ENCODE data around the gene TNFSF18.

The TNFSF18 gene

DNA sequence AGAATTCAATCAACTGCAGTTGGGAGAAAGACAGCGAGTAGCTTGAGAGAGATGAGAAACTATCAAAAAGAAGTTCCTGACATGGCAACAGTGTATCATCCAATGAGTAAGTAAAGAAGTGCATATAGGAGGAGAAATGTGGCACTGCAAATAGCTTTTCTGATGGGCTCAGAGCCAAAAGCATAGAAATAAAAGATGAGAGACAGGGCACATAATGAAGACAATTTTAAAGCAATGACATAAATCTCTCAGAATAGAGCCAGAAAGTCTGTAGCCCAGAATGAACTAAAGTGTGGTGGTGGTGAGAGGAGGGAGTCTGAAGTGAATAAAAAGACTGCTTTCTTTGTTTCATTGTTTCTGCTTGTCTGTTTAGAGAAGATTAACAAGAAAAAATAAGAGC lies 34.3 kb downstream of the TNFSF18 start:
- no peak for DNase-seq (ENCODE audit: low spot score)
- H3K4me3 ChIP-seq, result no peak overlapping the region
- H3K27ac ChIP-seq, result no peak overlapping the region
- TF ChIP-seq, protein P1, sequence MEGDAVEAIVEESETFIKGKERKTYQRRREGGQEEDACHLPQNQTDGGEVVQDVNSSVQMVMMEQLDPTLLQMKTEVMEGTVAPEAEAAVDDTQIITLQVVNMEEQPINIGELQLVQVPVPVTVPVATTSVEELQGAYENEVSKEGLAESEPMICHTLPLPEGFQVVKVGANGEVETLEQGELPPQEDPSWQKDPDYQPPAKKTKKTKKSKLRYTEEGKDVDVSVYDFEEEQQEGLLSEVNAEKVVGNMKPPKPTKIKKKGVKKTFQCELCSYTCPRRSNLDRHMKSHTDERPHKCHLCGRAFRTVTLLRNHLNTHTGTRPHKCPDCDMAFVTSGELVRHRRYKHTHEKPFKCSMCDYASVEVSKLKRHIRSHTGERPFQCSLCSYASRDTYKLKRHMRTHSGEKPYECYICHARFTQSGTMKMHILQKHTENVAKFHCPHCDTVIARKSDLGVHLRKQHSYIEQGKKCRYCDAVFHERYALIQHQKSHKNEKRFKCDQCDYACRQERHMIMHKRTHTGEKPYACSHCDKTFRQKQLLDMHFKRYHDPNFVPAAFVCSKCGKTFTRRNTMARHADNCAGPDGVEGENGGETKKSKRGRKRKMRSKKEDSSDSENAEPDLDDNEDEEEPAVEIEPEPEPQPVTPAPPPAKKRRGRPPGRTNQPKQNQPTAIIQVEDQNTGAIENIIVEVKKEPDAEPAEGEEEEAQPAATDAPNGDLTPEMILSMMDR (IDR thresholded peaks at IDR 0.05), result no peak

DNA sequence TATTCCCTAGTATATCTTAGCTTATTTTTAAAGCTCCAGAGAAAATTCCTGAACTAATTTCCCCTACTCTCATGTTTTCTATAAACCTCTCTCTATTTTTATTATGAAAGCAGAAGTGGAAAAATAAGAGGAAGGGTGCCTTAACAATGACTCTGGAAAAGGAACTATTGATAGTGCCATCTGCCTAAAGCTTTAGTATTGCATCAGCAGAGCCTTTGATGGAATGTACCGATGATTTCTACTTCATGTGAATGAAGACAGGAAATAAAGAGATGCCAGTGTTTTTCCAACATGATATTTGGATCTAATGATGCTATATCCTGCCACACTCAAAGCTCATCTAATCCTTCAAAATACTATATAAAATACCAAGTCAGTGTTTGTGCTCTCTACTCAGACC lies 35.1 kb downstream of the TNFSF18 start:
- Histone ChIP-seq H3K4me3 (no peak overlapping the region), H3K27ac (no peak overlapping the region)
- TF ChIP-seq, protein P1 (IDR thresholded peaks at IDR 0.05), result no peak
- no peak for DNase-seq (ENCODE audit: low spot score)

DNA sequence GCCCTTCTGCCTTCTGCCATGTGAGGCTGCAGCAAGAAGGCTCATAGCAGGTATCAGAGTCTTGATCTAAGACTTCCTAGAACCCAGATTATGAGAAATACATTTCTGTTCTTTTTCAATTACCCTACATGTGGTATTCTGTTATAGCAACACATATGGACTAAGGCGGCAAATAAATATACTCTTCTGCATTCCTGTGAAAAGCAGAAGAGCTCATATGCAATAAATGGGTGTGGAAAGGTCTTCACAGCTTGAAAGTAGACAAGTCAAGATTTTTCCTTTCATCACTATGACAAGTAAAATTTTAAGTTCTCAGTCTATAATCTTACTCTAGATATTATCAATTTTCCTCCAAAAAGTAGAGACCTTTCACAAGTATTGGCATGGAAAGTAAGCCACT lies 36.6 kb downstream of the TNFSF18 start:
- DNase-seq (ENCODE audit: low spot score), result no peak
- TF ChIP-seq, protein P1 (IDR thresholded peaks at IDR 0.05), result no peak
- no peak overlapping the region for H3K4me3 ChIP-seq
- no peak overlapping the region for H3K27ac ChIP-seq

DNA sequence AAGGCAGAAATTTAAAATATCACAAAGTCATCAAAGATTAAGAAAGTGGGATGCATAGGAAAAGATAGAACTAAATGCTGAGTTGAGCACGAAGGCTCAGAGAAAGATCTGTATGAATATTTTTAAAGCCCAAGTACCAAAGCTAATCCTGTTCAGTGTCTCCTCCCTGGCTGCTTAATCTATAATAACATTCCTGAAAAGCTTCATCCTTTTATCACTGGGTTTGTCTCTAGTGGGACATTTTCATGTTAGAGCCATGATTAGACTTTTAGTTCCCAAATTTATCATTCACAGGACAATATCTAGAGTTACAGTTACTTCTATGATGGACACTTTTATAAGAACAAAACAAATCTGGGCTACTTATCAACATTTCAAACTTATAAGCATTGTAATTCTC lies 38.6 kb downstream of the TNFSF18 start:
- TF ChIP-seq, protein P1 (IDR thresholded peaks at IDR 0.05), result no peak
- Histone ChIP-seq H3K4me3 (no peak overlapping the region), H3K27ac (no peak overlapping the region)
- no peak for DNase-seq (ENCODE audit: low spot score)

DNA sequence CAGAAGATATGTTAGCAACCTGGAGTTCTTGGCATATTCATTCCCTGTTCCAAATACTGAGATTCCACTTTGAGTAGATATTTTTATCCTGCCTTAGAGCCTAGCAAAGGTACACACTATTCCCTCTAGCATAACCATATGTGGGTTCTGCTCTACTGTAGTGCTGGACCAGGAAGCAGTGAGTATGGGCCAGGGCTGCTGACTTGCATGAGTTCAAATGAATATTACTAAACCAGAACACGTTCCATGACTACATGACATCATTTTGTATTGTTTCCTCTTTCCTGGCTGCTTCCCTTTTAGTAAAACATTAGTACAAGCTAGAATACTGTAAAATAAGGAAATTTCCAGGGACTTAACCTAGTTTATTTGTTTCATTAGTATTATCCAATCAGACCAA lies 41.1 kb downstream of the TNFSF18 start:
- no peak overlapping the region for H3K4me3 ChIP-seq
- TF ChIP-seq, protein P1 (IDR thresholded peaks at IDR 0.05), result no peak
- no peak for DNase-seq (ENCODE audit: low spot score)
- H3K27ac ChIP-seq, result no peak overlapping the region

DNA sequence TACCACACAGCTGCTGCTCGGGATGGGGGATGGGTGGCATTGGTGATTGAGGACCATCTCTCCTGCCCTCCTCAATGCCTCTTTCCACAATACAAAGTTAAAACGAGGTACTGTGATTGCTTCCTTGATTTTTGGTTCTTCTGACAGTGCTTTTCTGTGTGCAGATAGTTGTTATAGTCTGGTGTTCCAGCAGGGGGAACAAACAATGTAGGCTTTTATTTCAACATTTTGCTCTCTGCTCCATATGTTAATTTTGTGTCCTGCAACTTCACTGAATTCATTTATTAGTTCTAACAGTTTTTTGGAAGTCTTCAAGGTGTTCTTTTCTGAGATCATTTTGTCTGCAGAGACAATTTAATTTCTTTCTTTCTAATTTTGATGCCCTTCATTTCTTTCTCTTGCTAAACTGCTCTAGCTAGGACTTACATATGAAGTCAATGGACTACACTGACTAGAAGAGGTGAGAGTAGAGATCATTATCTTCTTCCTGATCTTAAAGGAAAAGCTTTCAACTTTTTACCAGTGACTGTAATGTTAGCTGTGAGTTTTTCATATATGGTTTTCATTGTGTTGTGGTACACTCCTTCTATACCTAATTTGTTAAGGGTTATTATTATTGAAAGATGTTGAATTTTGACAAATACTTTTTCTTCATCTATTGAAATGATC lies 45.4 kb downstream of the TNFSF18 start:
- TF ChIP-seq, protein P1 (IDR thresholded peaks at IDR 0.05), result no peak
- no peak for DNase-seq (ENCODE audit: low spot score)

More for the DNA sequence above, 45.4 kb downstream of the TNFSF18 start:
- H3K4me3 ChIP-seq, result no peak overlapping the region
- no peak overlapping the region for H3K27ac ChIP-seq

Data from coronary artery (tissue), 2 donors.